Spleen (tissue), 11 donors: ENCODE results near the gene UXT. TPM values are rescaled to one million over a fixed set of nuclear protein-coding genes. Genes with fewer than 3 reads are reported as not detected.
"Not testable (repeated sequence)": the region's sequence is repeated elsewhere in the genome, so short reads cannot be mapped to it uniquely, and the experiment has no call there.

Source experiments
- DNase-seq: peaks from one replicate; pipeline ENCODE4 v3.0.0-alpha.2; 2020
- H3K27ac ChIP-seq, 8 donors: fragments of 200-600 bp; sonication (generic) in 7 of 8; 1 replicate in 4 of 8; 2 replicates in 4 of 8; pipeline versions ENCODE4 v1.5.0 to v1.8.0; 2016 to 2021; ENCODE audit warnings: inconsistent platforms in 4 of 8, mild to moderate bottlenecking in 4 of 8, moderate library complexity in 1 of 8
- H3K27me3 ChIP-seq, 7 donors: fragments of 200-600 bp; sonication (generic) in 6 of 7; replicated peaks in 1 of 7; 1 replicate in 4 of 7; 2 replicates in 3 of 7; pipeline versions ENCODE4 v1.5.0 to v1.8.0; 2016 to 2021; ENCODE audit warnings: inconsistent platforms in 3 of 7, mild to moderate bottlenecking in 1 of 7
- H3K36me3 ChIP-seq, 6 donors: fragments of 200-600 bp; sonication (generic) in 5 of 6; 1 replicate in 4 of 6; 2 replicates in 2 of 6; pipeline versions ENCODE4 v1.5.0 to v1.8.0; 2016 to 2021; ENCODE audit warnings: inconsistent platforms in 2 of 6
- H3K4me1 ChIP-seq, 6 donors: fragments of 200-600 bp; sonication (generic) in 5 of 6; 1 replicate in 3 of 6; 2 replicates in 3 of 6; pipeline versions ENCODE4 v1.5.0 to v1.8.0; 2016 to 2021; ENCODE audit warnings: inconsistent platforms in 3 of 6
- H3K4me3 ChIP-seq, 8 donors: fragments of 200-600 bp; sonication (generic) in 7 of 8; 1 replicate in 4 of 8; 2 replicates in 4 of 8; pipeline versions ENCODE4 v1.5.0 to v1.8.0; 2016 to 2021; ENCODE audit warnings: inconsistent platforms in 4 of 8, mild to moderate bottlenecking in 4 of 8, moderate library complexity in 2 of 8
- H3K9me3 ChIP-seq, 8 donors: fragments of 200-600 bp; sonication (generic) in 7 of 8; 1 replicate in 4 of 8; 2 replicates in 4 of 8; pipeline versions ENCODE4 v1.5.0 to v1.8.0; 2016 to 2021; ENCODE audit warnings: inconsistent platforms in 4 of 8
- CTCF ChIP-seq, 11 experiments: fragments of 200-600 bp in 7 of 11; fragments of 450-650 bp in 4 of 11; sonication (generic) in 4 of 11; IDR thresholded peaks in 8 of 11; conservative IDR thresholded peaks in 3 of 11; 1 replicate in 7 of 11; 2 replicates in 4 of 11; pipeline versions ENCODE4 v1.4.0 to v1.8.0; 2016 to 2021; ENCODE audit warnings: antibody characterized with exemption in 11 of 11, inconsistent platforms in 4 of 11, mild to moderate bottlenecking in 1 of 11
- POLR2A ChIP-seq, 3 donors: fragments of 450-650 bp; IDR thresholded peaks; one replicate each; pipeline ENCODE4 v1.5.1; 2017; ENCODE audit warnings: antibody characterized with exemption in 3 of 3, mild to moderate bottlenecking in 1 of 3
- POLR2AphosphoS5 ChIP-seq, 3 donors: sonication (generic); formaldehyde crosslinking; IDR thresholded peaks; one replicate each; pipeline ENCODE4 v1.5.1; 2017; ENCODE audit warnings: antibody characterized with exemption in 3 of 3
- WGBS, 5 donors: extraction: QIAGEN DNeasy Blood & Tissue Kit in 3 of 5; methylation state at CpG; one replicate each; pipeline versions ENCODE4 v1.1.5 to v1.1.7; 2013 to 2018; 5-methylcytosine and 5-hydroxymethylcytosine counted together
- intact Hi-C: fragments of 100-400 bp; cut with DNase I; formaldehyde crosslinking; loops from one replicate; pipeline ENCODE4 v1.15.0; 2023; ENCODE audit warnings: low total_unique reads
- polyA plus RNA-seq, 3 donors: library from polyadenylated mRNA; stranded (reverse); fragments of 200-250 nt; gene quantifications; one replicate each; pipeline ENCODE4 v1.2.1, GENCODE V29; 2013
- total RNA-seq, 7 donors: library from RNA; depleted of rRNA in 3 of 7; stranded (reverse); fragments of >200 nt in 3 of 7; fragmentation: NEBNext Ultra II Directional in 4 of 7; extraction: Animal tissue kit (Norgen Biotek cat#: 25700) in 4 of 7; gene quantifications; one replicate each; pipeline versions ENCODE4 v1.1.0 to v1.2.1, GENCODE V29; 2016 to 2021
- donor health status: healthy with polysubstance abuse.
- donor health status: DM: no; HTN: no; CAD: no; lungs with moderate emphysema.
- donor health status: DM: no; HTN: no; CAD: no.
- donor health status: Bipolar disorder and iron deficiency.
- donor health status: healthy.
- donor health status: DM: no; HTN: no; CAD: no.
- donor health status: DM: yes; HTN: yes; CAD: no.

UXT gene
- total and polyA plus RNA-seq, 10 donors, result 83.0 to 274 (median 124) TPM

- DNase-seq, result no peak
- H3K9me3 ChIP-seq, result no peaks in the 10 kb centered on the region
- H3K4me3 ChIP-seq, result no peak overlapping the region
- 61 to 79% (median 65%) methylated on average over 3 of the region's 3 CpGs for WGBS, 5 donors
- TF ChIP-seq POLR2AphosphoS5 (IDR thresholded peaks at IDR 0.05) (no peak), POLR2A (IDR thresholded peaks at IDR 0.05) (no peak), CTCF (IDR thresholded peaks at IDR 0.05 in 8 of 11, conservative IDR thresholded peaks at IDR 0.05 in 3 of 11) (no peak)
- no peaks in the 10 kb centered on the region for H3K36me3 ChIP-seq
- intact Hi-C loops, result no loop called here
- H3K27me3 ChIP-seq, result no peaks in the 10 kb centered on the region
- no peak overlapping the region for H3K27ac ChIP-seq
- no peaks in the 10 kb centered on the region for H3K4me1 ChIP-seq
Observed at GRCh38 chrX:47683829-47684205, 24.8 kb upstream of the UXT start.

- no peak for TF ChIP-seq POLR2A (IDR thresholded peaks at IDR 0.05)
- no peak for TF ChIP-seq POLR2AphosphoS5 (IDR thresholded peaks at IDR 0.05)
- no peak for TF ChIP-seq CTCF (IDR thresholded peaks at IDR 0.05 in 8 of 11, conservative IDR thresholded peaks at IDR 0.05 in 3 of 11)
- H3K4me1 ChIP-seq, result no peaks in the 10 kb centered on the region
- peak; percentile 41 for DNase-seq
- H3K9me3 ChIP-seq, result no peaks in the 10 kb centered on the region
- no peak overlapping the region for H3K4me3 ChIP-seq
- H3K36me3 ChIP-seq, result no peaks in the 10 kb centered on the region
- intact Hi-C loops, result no loop called here
- 74 to 92% (median 78%) methylated on average over 4 to 14 of the region's 14 CpGs for WGBS, 5 donors
- H3K27ac ChIP-seq, result no peak overlapping the region
- H3K27me3 ChIP-seq, result no peaks in the 10 kb centered on the region
Observed at GRCh38 chrX:47683184-47683828, 24.3 kb upstream of the UXT start.

- H3K27me3 ChIP-seq, H3K9me3 ChIP-seq, H3K4me3 ChIP-seq, DNase-seq, intact Hi-C loops, H3K27ac ChIP-seq, H3K4me1 ChIP-seq, H3K36me3 ChIP-seq: not testable (repeated sequence)
- WGBS, 5 donors, result 48 to 71% (median 54%) methylated on average over 5 to 7 of the region's 7 CpGs
Observed at GRCh38 chrX:47675959-47676859, 17.2 kb upstream of the UXT start.

- no peak for DNase-seq
- intact Hi-C loops, result no loop called here
- no peak overlapping the region for H3K4me3 ChIP-seq
- no peaks in the 10 kb centered on the region for H3K9me3 ChIP-seq
- no peak overlapping the region for H3K27ac ChIP-seq
- peaks cover 0 to 4% (median 0%) of the 10 kb centered on the region in 7 donors for H3K27me3 ChIP-seq
- no peaks in the 10 kb centered on the region for H3K36me3 ChIP-seq
- H3K4me1 ChIP-seq, result no peaks in the 10 kb centered on the region
- WGBS, 5 donors, result 74 to 99% (median 90%) methylated on average over 5 of the region's 5 CpGs
- TF ChIP-seq POLR2AphosphoS5 (IDR thresholded peaks at IDR 0.05) (no peak), POLR2A (IDR thresholded peaks at IDR 0.05) (no peak), CTCF (IDR thresholded peaks at IDR 0.05 in 8 of 11, conservative IDR thresholded peaks at IDR 0.05 in 3 of 11) (no peak)
Observed at GRCh38 chrX:47674776-47675175, 15.8 kb upstream of the UXT start.

GRCh38 chrX:47665797-47666196 is 6.8 kb upstream of the UXT start:
- WGBS, 5 donors, result 68 to 93% (median 89%) methylated on average over 4 of the region's 4 CpGs
- not testable (repeated sequence) for DNase-seq, H3K9me3 ChIP-seq

More at GRCh38 chrX:47665797-47666196, 6.8 kb upstream of the UXT start:
- H3K27ac ChIP-seq, H3K4me3 ChIP-seq, H3K27me3 ChIP-seq, intact Hi-C loops, H3K36me3 ChIP-seq, H3K4me1 ChIP-seq: not testable (repeated sequence)
